C1 segment of cervical spinal cord (tissue), 14 donors: ENCODE measurements around the gene DOK6.
"Not testable (repeated sequence)": the region's sequence is repeated elsewhere in the genome, so short reads cannot be mapped to it uniquely, and the experiment has no call there.

ENCODE experiments used
- DNase-seq, 14 donors: peaks; one replicate each; lab custom pipeline; 2025; lab: John Stamatoyannopoulos, UW

The DOK6 gene

GRCh38 chr18:69864802-69865201 is 464.1 kb downstream of the DOK6 start:
- DNase-seq: not testable (repeated sequence)

GRCh38 chr18:69865776-69866175 is 465.1 kb downstream of the DOK6 start:
- DNase-seq: no peak

DNA sequence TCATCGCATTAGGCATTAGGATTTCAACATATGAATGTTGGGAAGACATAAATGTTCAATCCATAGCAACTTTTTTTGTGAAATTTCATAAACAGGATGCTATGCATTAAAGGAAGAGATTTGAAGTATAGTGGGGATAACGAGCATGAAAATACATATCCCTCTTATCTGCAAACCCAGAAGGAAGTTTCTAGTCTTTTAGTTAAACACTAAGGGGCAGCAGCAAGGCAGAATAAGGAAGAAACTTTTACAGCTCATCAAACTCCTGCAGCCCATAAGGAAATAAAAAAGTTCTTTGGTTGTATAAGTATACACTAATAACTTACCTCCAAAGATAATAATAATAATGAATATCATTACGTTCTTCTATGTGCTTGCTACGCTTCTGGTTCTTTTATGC is 465.5 kb downstream of the DOK6 start:
- DNase-seq: no peak

DNA sequence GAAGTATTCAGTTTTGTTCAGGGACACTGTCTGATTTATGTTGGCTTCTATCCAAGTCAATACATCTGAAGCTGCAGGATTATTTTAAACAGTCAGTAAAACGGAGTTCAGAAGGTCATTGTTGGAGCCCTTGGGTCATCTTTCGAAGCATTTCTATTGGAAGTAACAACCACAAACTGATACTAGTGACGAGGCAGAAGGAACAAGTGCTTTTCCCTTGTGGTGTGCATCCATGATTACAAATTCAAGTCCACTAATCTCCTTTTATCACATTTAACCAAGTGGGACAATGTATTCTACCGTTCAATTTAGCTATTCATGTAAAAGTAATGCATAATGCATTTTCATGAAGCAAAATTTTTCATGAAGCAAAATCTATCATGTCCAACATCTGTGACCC is 470.0 kb downstream of the DOK6 start:
- no peak for DNase-seq

DNA sequence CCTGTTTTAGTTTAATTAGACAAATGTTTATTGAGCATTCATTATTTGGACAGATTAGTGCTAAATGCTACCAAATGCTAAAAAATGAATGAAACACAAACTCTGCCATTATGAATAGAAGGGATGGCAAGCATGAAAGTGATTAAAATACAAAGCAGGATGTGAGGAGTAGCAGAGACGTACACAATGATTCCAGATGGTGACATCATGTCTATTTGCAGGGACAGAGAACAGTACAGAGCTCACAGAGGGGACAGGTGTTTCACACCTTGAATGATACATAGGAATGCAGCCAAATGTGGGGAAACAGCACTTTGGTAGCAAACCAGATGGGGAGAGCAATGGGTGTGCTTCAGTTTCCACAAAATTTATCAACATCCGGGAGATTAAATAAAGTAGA is 470.7 kb downstream of the DOK6 start:
- no peak for DNase-seq

DNA sequence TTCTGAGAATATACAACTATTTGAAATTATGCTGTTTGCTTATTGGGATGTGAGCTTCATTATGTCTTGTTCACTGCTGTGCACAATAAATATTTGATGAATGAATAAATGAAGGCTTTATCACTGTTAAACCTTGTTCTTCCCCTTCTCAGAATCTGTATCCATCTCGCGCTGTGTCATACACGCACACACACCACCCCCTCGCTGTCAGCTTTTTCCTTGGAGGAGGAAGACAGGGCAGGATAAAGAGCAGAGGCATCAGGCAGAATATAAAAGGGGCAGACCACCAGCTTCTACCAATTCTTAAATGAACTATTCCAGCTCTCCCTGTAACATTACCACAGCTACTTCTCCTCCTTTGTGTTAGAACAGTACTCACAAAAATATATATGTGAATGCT is 472.0 kb downstream of the DOK6 start:
- DNase-seq: no peak

DNA sequence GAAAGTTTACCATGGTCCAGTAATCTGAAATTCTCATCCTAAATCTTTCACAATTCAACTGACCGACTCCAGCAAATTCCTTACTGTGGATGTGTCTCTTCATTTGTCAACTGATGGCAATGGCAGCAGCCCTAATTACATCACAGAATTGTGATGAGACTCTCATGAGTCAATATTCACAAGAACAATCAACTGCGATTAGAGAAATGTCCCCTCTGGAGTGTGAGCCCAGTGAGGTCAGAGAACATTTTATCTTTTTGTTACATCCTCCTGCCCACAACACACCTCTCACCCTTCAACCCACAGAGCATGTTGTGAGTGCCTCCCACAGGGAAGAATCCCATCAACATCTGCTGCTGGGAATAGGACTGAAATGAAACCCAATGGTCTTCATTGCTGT is 473.4 kb downstream of the DOK6 start:
- DNase-seq: no peak

DNA sequence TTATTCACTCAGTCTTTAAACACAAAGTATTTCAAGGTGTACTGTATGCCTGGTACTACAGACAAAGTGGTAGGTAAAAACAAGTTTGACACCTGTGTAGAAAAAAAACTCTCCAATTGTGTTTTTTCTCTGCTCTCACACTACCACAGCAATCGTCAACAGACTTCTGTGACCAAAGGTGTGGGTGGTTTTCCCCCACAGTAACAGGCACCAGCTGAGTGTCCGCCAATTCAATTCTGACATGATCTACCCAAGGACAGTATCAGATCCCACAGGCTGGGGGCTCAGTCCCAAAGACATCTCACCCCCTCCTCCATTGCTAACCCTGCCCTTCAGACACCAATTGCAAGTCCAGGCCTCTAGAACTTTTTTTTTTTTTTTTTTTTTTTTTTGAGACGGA is 475.8 kb downstream of the DOK6 start:
- DNase-seq: no peak

- no peak for DNase-seq
These were observed 477.7 kb downstream of the DOK6 start for GRCh38 chr18:69878213-69878933.

DNA sequence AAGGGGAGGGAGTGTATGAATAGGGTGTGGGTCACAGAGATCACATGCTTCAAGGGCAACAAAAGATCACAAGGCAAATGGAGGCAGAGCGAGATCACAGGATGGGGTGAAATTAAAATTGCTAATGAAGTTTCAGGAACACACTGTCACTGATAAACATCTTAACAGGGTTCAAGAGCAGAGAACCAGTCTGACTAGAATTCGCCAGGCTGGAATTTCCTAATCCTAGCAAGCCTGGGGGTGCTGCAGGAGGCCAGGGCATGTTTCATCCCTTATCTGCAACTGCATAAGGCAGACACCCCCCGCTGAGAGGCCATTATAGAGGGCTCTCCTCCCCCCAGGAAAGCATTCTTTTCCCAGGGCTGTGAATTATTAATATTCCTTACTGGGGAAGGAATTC is 478.4 kb downstream of the DOK6 start:
- not testable (repeated sequence) for DNase-seq

GRCh38 chr18:69880083-69880482 is 479.4 kb downstream of the DOK6 start:
- no peak for DNase-seq

GRCh38 chr18:69882965-69883668 is 482.4 kb downstream of the DOK6 start:
- DNase-seq: no peak

- no peak for DNase-seq
These were observed 483.1 kb downstream of the DOK6 start for GRCh38 chr18:69883781-69884180.

DNA sequence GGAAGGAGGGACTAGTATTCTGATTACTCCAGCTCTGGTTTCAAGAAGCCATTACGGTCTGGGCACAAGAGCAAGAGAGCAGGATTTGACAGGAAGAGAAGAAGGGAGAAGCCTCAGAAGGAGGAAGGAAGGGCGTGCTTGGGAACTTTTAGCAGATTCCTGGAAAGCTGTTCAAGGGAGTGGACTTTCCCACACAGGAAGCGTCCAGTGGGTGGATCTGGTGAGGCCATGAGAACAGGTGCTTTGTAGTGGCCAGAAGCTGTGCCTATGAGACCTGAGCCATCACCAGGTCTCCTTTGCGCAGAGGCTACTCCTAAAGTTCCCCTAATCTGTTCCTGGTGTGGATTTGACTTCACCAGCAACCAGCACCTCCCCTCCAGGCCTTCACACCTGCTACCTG is 484.7 kb downstream of the DOK6 start:
- DNase-seq: no peak

GRCh38 chr18:69885841-69886531 is 485.3 kb downstream of the DOK6 start:
- DNase-seq: no peak

GRCh38 chr18:69887256-69887655 is 486.6 kb downstream of the DOK6 start:
- DNase-seq: no peak

GRCh38 chr18:69889009-69889408 is 488.3 kb downstream of the DOK6 start:
- no peak for DNase-seq

GRCh38 chr18:69890558-69890957 is 489.9 kb downstream of the DOK6 start:
- no peak for DNase-seq

- DNase-seq: no peak
These were observed 493.8 kb downstream of the DOK6 start for GRCh38 chr18:69894467-69894866.

DNA sequence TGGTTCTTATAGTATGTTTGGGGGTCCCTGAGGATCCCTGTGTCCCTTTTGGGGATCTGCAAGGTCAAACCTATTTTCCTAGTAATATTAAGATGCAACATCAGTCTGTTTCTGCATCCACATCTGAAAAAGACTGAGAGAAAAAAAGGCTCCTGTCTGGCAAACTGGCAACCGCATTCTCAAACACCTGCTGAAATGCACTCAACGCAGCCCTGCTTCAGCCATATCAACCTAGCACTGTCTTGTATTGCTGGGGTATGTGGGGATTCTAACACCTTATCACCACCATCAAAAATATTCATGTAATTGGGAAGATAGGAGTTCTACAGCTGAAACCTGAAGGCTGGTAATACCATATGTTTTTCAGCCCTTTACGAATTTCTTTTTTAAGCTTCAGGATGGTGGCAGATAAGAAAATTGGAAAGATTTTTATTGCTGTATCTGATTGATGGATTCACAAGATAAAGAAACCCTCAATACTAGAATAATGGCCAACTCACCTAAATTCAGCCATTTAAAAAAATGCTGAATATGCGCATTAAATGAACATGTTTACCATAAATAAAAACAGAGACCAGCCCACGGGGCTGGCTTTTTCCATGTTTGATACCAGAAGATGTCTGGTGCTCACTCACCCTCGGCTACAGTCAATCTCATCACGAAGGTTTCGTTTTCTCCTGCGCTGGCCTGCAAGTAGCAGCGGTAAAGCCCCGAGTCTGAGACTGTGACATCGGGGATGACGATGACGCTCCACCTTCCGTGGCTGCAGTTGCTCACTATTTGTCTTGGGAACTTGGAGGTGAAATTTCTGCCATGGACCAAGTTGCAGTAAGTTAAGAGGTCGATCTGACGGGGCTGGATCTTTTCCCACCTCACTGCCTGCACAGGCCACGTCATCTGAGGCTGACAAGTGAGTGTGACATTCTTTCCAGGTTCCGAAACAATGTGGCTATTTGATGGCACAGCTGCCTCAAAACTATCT is 494.7 kb downstream of the DOK6 start:
- no peak for DNase-seq

- DNase-seq: no peak
These were observed 496.9 kb downstream of the DOK6 start for GRCh38 chr18:69897397-69898108.
